Parathyroid adenoma (tissue), 2 donors: ENCODE results near the gene PCDH9.
A peak's percentile ranks its signal among the peaks of the same experiment; 100 is the strongest.

Experiments used
- H2AFZ ChIP-seq: fragments of 300-600 bp; sonication (generic); one replicate; pipeline ENCODE4 v1.7.0; 2017; ENCODE audit warnings: antibody characterized with exemption, mild to moderate bottlenecking
- H3K27ac ChIP-seq: fragments of 300-600 bp; sonication (generic); one replicate; pipeline ENCODE4 v1.7.0; 2017
- H3K27me3 ChIP-seq: fragments of 300-600 bp; sonication (generic); one replicate; pipeline ENCODE4 v1.7.0; 2017; ENCODE audit warnings: low read length; ENCODE audit not compliant: control insufficient read depth, insufficient read depth
- H3K36me3 ChIP-seq: fragments of 300-600 bp; sonication (generic); one replicate; pipeline ENCODE4 v1.7.0; 2017; ENCODE audit warnings: low read length; ENCODE audit not compliant: control insufficient read depth, insufficient read depth
- H3K4me1 ChIP-seq: fragments of 300-600 bp; sonication (generic); one replicate; pipeline ENCODE4 v1.7.0; 2017; ENCODE audit warnings: control low read depth
- H3K4me2 ChIP-seq: fragments of 300-600 bp; sonication (generic); one replicate; pipeline ENCODE4 v1.7.0; 2017; ENCODE audit warnings: low read length
- H3K4me3 ChIP-seq: fragments of 300-600 bp; sonication (generic); one replicate; pipeline ENCODE4 v1.7.0; 2017; ENCODE audit warnings: low read depth, low read length
- H3K79me2 ChIP-seq: fragments of 300-600 bp; sonication (generic); one replicate; pipeline ENCODE4 v1.7.0; 2017; ENCODE audit warnings: control low read depth
- H3K9ac ChIP-seq: fragments of 300-600 bp; sonication (generic); one replicate; pipeline ENCODE4 v1.7.0; 2017; ENCODE audit warnings: mild to moderate bottlenecking
- H3K9me3 ChIP-seq: fragments of 300-600 bp; sonication (generic); one replicate; pipeline ENCODE4 v1.7.0; 2017; ENCODE audit warnings: low read length; ENCODE audit not compliant: control insufficient read depth
- TF ChIP-seq, protein P1 (sequence below): fragments of 300-600 bp; sonication (generic); IDR thresholded peaks from one replicate; pipeline ENCODE4 v1.7.0; 2017; ENCODE audit warnings: antibody characterized with exemption, mild to moderate bottlenecking
- donor health status: primary hyperparathyroidism.

The PCDH9 gene

DNA sequence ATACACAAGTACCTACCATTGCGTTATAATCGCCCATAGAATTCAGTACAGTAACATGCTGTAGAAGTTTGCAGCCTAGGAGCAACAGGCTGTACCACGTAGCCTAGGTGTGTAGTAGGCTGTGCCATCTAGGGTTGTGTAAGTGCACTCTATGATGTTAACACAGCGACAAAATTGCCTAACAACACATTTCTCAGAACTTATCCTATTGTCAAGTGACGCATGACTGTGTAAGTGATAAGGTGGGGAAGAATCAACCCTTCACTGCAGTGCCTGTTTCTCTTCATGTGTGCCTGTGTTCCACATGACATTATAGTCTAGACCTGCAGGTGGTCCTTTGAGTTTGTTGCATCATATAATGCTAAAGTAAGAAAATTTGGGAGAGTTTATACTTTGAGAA is 94.0 kb downstream of the PCDH9 start:
- Histone ChIP-seq H3K4me2 (no peak overlapping the region), H3K27ac (no peak overlapping the region)

DNA sequence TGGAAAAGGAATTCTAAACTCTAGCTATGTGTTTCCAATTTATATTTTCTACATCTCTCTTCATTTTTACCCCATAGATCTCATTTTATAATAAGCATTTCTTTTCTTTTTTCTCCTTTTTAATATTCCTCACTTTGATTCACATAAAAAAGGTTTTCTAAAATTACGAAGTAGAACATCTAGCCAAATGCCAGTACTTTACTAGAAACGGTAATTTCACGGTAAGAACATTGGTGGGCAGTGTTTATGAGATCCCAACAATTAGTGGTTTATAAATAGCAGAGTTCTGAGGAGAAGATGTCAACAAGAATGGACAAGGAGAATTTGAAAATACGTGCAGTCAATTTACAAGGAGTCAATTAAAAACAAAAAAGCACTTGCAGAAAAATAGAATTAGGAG is 94.8 kb downstream of the PCDH9 start:
- H3K27me3 ChIP-seq: no peaks in the 10 kb centered on the region
- H3K4me1 ChIP-seq: no peaks in the 10 kb centered on the region
- no peaks in the 10 kb centered on the region for H3K9me3 ChIP-seq
- no peak overlapping the region for H3K4me2 ChIP-seq
- no peaks in the 10 kb centered on the region for H3K79me2 ChIP-seq
- no peaks in the 10 kb centered on the region for H3K36me3 ChIP-seq
- no peak overlapping the region for H3K4me3 ChIP-seq
- H3K27ac ChIP-seq: no peak overlapping the region
- TF ChIP-seq, protein P1, sequence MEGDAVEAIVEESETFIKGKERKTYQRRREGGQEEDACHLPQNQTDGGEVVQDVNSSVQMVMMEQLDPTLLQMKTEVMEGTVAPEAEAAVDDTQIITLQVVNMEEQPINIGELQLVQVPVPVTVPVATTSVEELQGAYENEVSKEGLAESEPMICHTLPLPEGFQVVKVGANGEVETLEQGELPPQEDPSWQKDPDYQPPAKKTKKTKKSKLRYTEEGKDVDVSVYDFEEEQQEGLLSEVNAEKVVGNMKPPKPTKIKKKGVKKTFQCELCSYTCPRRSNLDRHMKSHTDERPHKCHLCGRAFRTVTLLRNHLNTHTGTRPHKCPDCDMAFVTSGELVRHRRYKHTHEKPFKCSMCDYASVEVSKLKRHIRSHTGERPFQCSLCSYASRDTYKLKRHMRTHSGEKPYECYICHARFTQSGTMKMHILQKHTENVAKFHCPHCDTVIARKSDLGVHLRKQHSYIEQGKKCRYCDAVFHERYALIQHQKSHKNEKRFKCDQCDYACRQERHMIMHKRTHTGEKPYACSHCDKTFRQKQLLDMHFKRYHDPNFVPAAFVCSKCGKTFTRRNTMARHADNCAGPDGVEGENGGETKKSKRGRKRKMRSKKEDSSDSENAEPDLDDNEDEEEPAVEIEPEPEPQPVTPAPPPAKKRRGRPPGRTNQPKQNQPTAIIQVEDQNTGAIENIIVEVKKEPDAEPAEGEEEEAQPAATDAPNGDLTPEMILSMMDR: no peak
- H2AFZ ChIP-seq: no peak overlapping the region
- no peak overlapping the region for H3K9ac ChIP-seq

More for the DNA sequence above, 94.0 kb downstream of the PCDH9 start:
- H3K79me2 ChIP-seq: no peaks in the 10 kb centered on the region
- no peaks in the 10 kb centered on the region for H3K27me3 ChIP-seq
- no peaks in the 10 kb centered on the region for H3K9me3 ChIP-seq
- no peak overlapping the region for H2AFZ ChIP-seq
- TF ChIP-seq, protein P1: no peak
- no peaks in the 10 kb centered on the region for H3K4me1 ChIP-seq
- no peak overlapping the region for H3K9ac ChIP-seq
- no peaks in the 10 kb centered on the region for H3K36me3 ChIP-seq
- no peak overlapping the region for H3K4me3 ChIP-seq

GRCh38 chr13:67134417-67135129 is 95.6 kb downstream of the PCDH9 start:
- no peaks in the 10 kb centered on the region for H3K4me1 ChIP-seq
- no peaks in the 10 kb centered on the region for H3K36me3 ChIP-seq
- H3K79me2 ChIP-seq: no peaks in the 10 kb centered on the region
- no peak overlapping the region for H2AFZ ChIP-seq
- no peaks in the 10 kb centered on the region for H3K9me3 ChIP-seq
- H3K27me3 ChIP-seq: no peaks in the 10 kb centered on the region
- TF ChIP-seq, protein P1: no peak
- no peak overlapping the region for H3K27ac ChIP-seq
- no peak overlapping the region for H3K9ac ChIP-seq
- no peak overlapping the region for H3K4me3 ChIP-seq
- peak overlapping the region; percentile 19 for H3K4me2 ChIP-seq

DNA sequence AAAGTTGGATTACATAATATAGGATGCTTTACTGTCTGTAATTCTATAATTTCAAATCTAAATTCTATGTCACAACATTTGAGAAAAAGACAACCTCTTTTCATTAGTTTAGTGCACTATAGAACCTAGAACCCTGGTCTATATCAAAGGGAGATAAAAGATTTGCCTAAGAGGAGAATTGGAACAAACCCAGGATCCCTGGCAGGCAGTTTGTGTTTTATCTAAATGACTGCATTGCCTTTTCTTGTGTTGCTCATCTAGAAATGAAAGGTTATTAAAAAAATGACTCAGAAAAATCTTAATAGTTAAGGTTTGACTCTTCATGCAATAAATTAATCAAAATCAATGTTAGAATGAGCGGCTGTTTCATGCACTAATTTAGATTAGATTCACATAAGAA is 96.7 kb downstream of the PCDH9 start:
- Histone ChIP-seq H3K27me3 (no peaks in the 10 kb centered on the region), H3K4me3 (no peak overlapping the region), H3K36me3 (no peaks in the 10 kb centered on the region), H3K4me1 (no peaks in the 10 kb centered on the region), H3K9ac (no peak overlapping the region), H3K27ac (no peak overlapping the region), H2AFZ (no peak overlapping the region), H3K4me2 (no peak overlapping the region), H3K79me2 (no peaks in the 10 kb centered on the region), H3K9me3 (no peaks in the 10 kb centered on the region)
- TF ChIP-seq, protein P1: no peak

DNA sequence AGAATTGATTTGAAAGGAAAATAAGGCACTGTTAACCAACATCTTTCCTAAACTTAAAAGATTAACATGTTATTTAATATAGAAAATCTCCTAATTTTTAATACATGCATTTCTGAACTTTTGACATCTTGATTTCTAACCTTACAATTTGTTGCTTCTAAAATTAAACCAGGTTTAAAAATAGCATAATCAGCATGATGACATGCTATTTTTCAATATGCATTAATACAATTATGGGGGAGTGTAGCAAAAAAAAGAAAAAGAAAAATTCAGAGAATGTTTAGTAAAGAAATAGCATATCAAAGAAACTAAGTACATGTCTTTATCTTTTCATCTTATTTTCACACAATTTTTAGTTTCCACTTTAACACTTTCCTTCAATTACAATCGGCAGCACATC is 98.7 kb downstream of the PCDH9 start:
- Histone ChIP-seq H3K27me3 (no peaks in the 10 kb centered on the region), H3K27ac (no peak overlapping the region), H3K9ac (no peak overlapping the region)

More for the DNA sequence above, 98.7 kb downstream of the PCDH9 start:
- no peaks in the 10 kb centered on the region for H3K79me2 ChIP-seq
- H3K4me1 ChIP-seq: no peaks in the 10 kb centered on the region
- H3K4me2 ChIP-seq: no peak overlapping the region
- H3K36me3 ChIP-seq: no peaks in the 10 kb centered on the region
- no peak overlapping the region for H2AFZ ChIP-seq
- TF ChIP-seq, protein P1: no peak
- H3K4me3 ChIP-seq: no peak overlapping the region
- H3K9me3 ChIP-seq: no peaks in the 10 kb centered on the region
